Muscle of arm (tissue), 12 donors: ENCODE measurements around the gene TRPM7. TPM values are rescaled to one million over a fixed set of nuclear protein-coding genes. Genes with fewer than 3 reads are reported as not detected.
"Not testable (repeated sequence)": the region's sequence is repeated elsewhere in the genome, so short reads cannot be mapped to it uniquely, and the experiment has no call there.

Source experiments
- DNase-seq: peaks from one replicate; pipeline ENCODE4 v3.0.0-alpha.2; 2013
- polyA plus RNA-seq, 12 donors: library from polyadenylated mRNA; unstranded; fragments of 120-200 nt; gene quantifications; one replicate each; pipeline ENCODE4 v1.2.1, GENCODE V29; 2013; ENCODE audit not compliant: insufficient read length in 12 of 12

TRPM7 gene
- polyA plus RNA-seq, 12 donors: 17.0 to 34.5 (median 23.1) TPM; not detected in 1

- DNase-seq: no peak
These were observed 20.7 kb downstream of the TRPM7 start for GRCh38 chr15:50665938-50666337.

- no peak for DNase-seq
These were observed 31.0 kb downstream of the TRPM7 start for GRCh38 chr15:50655555-50655954.

GRCh38 chr15:50653156-50653743 is 33.3 kb downstream of the TRPM7 start:
- no peak for DNase-seq

GRCh38 chr15:50652671-50653070 is 33.9 kb downstream of the TRPM7 start:
- no peak for DNase-seq

GRCh38 chr15:50641318-50641717 is 45.3 kb downstream of the TRPM7 start:
- DNase-seq: no peak

GRCh38 chr15:50636146-50636545 is 50.5 kb downstream of the TRPM7 start:
- no peak for DNase-seq

- no peak for DNase-seq
These were observed 52.9 kb downstream of the TRPM7 start for GRCh38 chr15:50633653-50634052.

GRCh38 chr15:50628421-50628820 is 58.2 kb downstream of the TRPM7 start:
- DNase-seq: no peak

GRCh38 chr15:50627351-50628055 is 59.1 kb downstream of the TRPM7 start:
- DNase-seq: no peak

GRCh38 chr15:50624616-50625168 is 61.9 kb downstream of the TRPM7 start:
- DNase-seq: no peak

- not testable (repeated sequence) for DNase-seq
These were observed 64.1 kb downstream of the TRPM7 start for GRCh38 chr15:50622361-50622943.

- DNase-seq: not testable (repeated sequence)
These were observed 69.6 kb downstream of the TRPM7 start for GRCh38 chr15:50616960-50617359.

- not testable (repeated sequence) for DNase-seq
These were observed 70.0 kb downstream of the TRPM7 start for GRCh38 chr15:50616554-50616953.

- no peak for DNase-seq
These were observed 73.0 kb downstream of the TRPM7 start for GRCh38 chr15:50613600-50613999.

GRCh38 chr15:50607129-50607528 is 79.5 kb downstream of the TRPM7 start:
- no peak for DNase-seq

GRCh38 chr15:50605462-50605861 is 81.1 kb downstream of the TRPM7 start:
- no peak for DNase-seq

- DNase-seq: not testable (repeated sequence)
These were observed 84.6 kb downstream of the TRPM7 start for GRCh38 chr15:50602028-50602427.

- no peak for DNase-seq
These were observed 92.3 kb downstream of the TRPM7 start for GRCh38 chr15:50594311-50594710.

- no peak for DNase-seq
These were observed 92.8 kb downstream of the TRPM7 start for GRCh38 chr15:50593761-50594160.

GRCh38 chr15:50590288-50590687 is 96.3 kb downstream of the TRPM7 start:
- no peak for DNase-seq

GRCh38 chr15:50577492-50577891 is 109.1 kb downstream of the TRPM7 start:
- DNase-seq: no peak

GRCh38 chr15:50576166-50576565 is 110.4 kb downstream of the TRPM7 start:
- no peak for DNase-seq

- DNase-seq: not testable (repeated sequence)
These were observed 112.8 kb downstream of the TRPM7 start for GRCh38 chr15:50573842-50574241.
